H1 (cell line): ENCODE results near the gene HES3.

Source experiments
- CHD2 ChIP-seq: IDR thresholded peaks from 2 replicates; pipeline ENCODE4 v1.6.1; 2012; ENCODE audit warnings: low read length, improper control_type of control experiment
- JUND ChIP-seq: IDR thresholded peaks from 2 replicates; pipeline ENCODE4 v1.6.1; 2011; ENCODE audit warnings: mild to moderate bottlenecking, improper control_type of control experiment, low read length
- MAFK ChIP-seq: IDR thresholded peaks from 2 replicates; pipeline ENCODE4 v1.6.1; 2012; ENCODE audit warnings: low read depth, mild to moderate bottlenecking, improper control_type of control experiment, low read length
- POLR2AphosphoS5 ChIP-seq: IDR thresholded peaks from 2 replicates; pipeline ENCODE4 v1.6.1; 2011; ENCODE audit warnings: low read depth, low read length
- RNF2 ChIP-seq: fragments of 200-900, 300-1000 bp; sonication (generic); IDR thresholded peaks from 2 replicates; pipeline ENCODE4 v1.7.1; 2016; ENCODE audit warnings: borderline replicate concordance, low read depth, mild to moderate bottlenecking, antibody characterized with exemption, low read length; ENCODE audit not compliant: poor library complexity, severe bottlenecking; ENCODE audit errors: missing control alignments
- YY1 ChIP-seq: IDR thresholded peaks from 2 replicates; pipeline ENCODE4 v1.6.1; 2011; ENCODE audit warnings: low read depth, mild to moderate bottlenecking, low read length
- TF ChIP-seq, protein P1 (sequence below): IDR thresholded peaks from 2 replicates; pipeline ENCODE4 v1.6.1; 2011; ENCODE audit warnings: low read depth, mild to moderate bottlenecking, low read length; ENCODE audit not compliant: insufficient read depth
- TF ChIP-seq, protein P2 (sequence below), 3 experiments: IDR thresholded peaks; 1 replicate in 2 of 3; 2 replicates in 1 of 3; pipeline versions ENCODE4 v1.5.1 to v1.6.1; 2011; ENCODE audit warnings: low read length in 3 of 3, mild to moderate bottlenecking in 3 of 3, inconsistent platforms in 2 of 3, low read depth in 1 of 3, moderate library complexity in 1 of 3; ENCODE audit not compliant: insufficient read depth in 1 of 3; ENCODE audit errors: control extremely low read depth in 1 of 3

DNA sequence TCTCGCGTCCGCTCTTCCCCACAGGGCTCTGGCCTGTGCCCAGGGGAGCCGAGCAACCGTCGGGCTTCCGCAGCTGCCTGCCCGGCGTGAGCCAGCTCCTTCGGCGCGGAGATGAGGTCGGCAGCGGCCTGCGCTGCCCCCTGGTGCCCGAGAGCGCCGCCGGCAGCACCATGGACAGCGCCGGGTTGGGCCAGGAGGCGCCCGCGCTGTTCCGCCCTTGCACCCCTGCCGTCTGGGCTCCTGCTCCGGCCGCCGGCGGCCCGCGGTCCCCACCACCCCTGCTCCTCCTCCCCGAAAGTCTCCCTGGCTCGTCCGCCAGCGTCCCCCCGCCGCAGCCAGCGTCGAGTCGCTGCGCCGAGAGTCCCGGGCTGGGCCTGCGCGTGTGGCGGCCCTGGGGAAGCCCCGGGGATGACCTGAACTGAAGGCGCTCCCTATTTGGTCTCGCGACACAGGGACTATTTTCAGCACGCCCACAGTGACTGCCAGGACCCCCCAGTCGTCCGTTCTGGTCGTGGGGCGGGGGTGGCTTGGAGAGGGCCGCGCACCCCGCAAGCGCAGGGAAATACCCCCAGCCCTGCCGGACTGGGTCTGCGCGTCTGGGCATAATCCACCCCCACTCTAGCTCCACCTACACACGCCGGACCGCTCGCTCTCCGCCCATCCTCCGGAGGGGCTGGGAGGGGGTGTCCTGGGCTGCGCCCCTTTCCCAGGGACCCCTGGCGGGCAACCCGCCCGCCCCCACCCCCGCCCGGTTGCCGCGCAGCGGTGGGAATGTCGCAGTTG lies 1.3 kb downstream of the HES3 start:
- TF ChIP-seq MAFK = no peak
- no peak for TF ChIP-seq JUND
- peak; percentile 7; the same call in 1 of the 2 replicates for TF ChIP-seq CHD2
- TF ChIP-seq, protein P1, sequence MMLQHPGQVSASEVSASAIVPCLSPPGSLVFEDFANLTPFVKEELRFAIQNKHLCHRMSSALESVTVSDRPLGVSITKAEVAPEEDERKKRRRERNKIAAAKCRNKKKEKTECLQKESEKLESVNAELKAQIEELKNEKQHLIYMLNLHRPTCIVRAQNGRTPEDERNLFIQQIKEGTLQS = no peak
- TF ChIP-seq YY1 = peak; percentile 55
- TF ChIP-seq, protein P2, sequence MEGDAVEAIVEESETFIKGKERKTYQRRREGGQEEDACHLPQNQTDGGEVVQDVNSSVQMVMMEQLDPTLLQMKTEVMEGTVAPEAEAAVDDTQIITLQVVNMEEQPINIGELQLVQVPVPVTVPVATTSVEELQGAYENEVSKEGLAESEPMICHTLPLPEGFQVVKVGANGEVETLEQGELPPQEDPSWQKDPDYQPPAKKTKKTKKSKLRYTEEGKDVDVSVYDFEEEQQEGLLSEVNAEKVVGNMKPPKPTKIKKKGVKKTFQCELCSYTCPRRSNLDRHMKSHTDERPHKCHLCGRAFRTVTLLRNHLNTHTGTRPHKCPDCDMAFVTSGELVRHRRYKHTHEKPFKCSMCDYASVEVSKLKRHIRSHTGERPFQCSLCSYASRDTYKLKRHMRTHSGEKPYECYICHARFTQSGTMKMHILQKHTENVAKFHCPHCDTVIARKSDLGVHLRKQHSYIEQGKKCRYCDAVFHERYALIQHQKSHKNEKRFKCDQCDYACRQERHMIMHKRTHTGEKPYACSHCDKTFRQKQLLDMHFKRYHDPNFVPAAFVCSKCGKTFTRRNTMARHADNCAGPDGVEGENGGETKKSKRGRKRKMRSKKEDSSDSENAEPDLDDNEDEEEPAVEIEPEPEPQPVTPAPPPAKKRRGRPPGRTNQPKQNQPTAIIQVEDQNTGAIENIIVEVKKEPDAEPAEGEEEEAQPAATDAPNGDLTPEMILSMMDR (IDR thresholded peaks at IDR 0.05; ENCODE audit: control extremely low read depth in 1 of 3, insufficient read depth in 1 of 3, low read depth in 1 of 3, low read length in 3 of 3) = peak in 2 of 3 experiments; percentile 82 to 85; a peak in 3 of 4 replicates
- TF ChIP-seq POLR2AphosphoS5 = 0 out of 2 replicates have a peak, but pooled peaks have one; percentile 37
- no peak for TF ChIP-seq RNF2
